HepG2 (cell line): ENCODE measurements around the gene MNAT1. TPM values are rescaled to one million over a fixed set of nuclear protein-coding genes. Genes with fewer than 3 reads are reported as not detected.

ENCODE experiments used
- ARID4A ChIP-seq: sonication (generic); formaldehyde crosslinking; IDR thresholded peaks from 2 replicates; pipeline ENCODE4 v1.5.0; 2020; ENCODE audit warnings: mild to moderate bottlenecking, missing genetic modification reagents, borderline replicate concordance
- DPF2 ChIP-seq: sonication (generic); formaldehyde crosslinking; IDR thresholded peaks from 2 replicates; pipeline ENCODE4 v1.4.0; 2020; ENCODE audit warnings: mild to moderate bottlenecking, low read depth, missing genetic modification reagents, borderline replicate concordance
- GZF1 ChIP-seq: sonication (generic); formaldehyde crosslinking; IDR thresholded peaks from 2 replicates; pipeline ENCODE4 v1.5.1; 2020; ENCODE audit warnings: mild to moderate bottlenecking, missing genetic modification reagents
- PAXIP1 ChIP-seq: sonication (generic); formaldehyde crosslinking; conservative IDR thresholded peaks from 2 replicates; pipeline ENCODE4 v1.4.0; 2020; ENCODE audit warnings: mild to moderate bottlenecking, missing genetic modification reagents, moderate library complexity
- PLRG1 ChIP-seq: fragments of 450-650 bp; conservative IDR thresholded peaks from 2 replicates; pipeline ENCODE4 v1.6.1; 2016
- POLR2AphosphoS5 ChIP-seq: IDR thresholded peaks from 2 replicates; pipeline ENCODE4 v1.6.1; 2012; ENCODE audit warnings: low read depth, low read length
- RBFOX2 ChIP-seq: fragments of 200-400 bp; formaldehyde crosslinking; IDR thresholded peaks from 2 replicates; pipeline ENCODE4 v1.6.1; 2017; ENCODE audit warnings: low read depth, mild to moderate bottlenecking, low read length
- RFX3 ChIP-seq: IDR thresholded peaks from 2 replicates; pipeline ENCODE4 v1.6.1; 2016; ENCODE audit warnings: missing biosample characterization, missing genetic modification reagents
- RXRB ChIP-seq: IDR thresholded peaks from 2 replicates; pipeline ENCODE4 v1.6.1; 2016; ENCODE audit warnings: borderline replicate concordance, missing genetic modification reagents, missing compliant biosample characterization
- SAP130 ChIP-seq: IDR thresholded peaks from 2 replicates; pipeline ENCODE4 v1.6.1; 2016; ENCODE audit warnings: low read depth
- TGIF2 ChIP-seq: IDR thresholded peaks from 2 replicates; pipeline ENCODE4 v1.6.1; 2016; ENCODE audit warnings: control low read depth, missing compliant biosample characterization
- ZBTB7B ChIP-seq: sonication (generic); formaldehyde crosslinking; IDR thresholded peaks from 2 replicates; pipeline ENCODE4 v1.4.0; 2020; ENCODE audit warnings: missing genetic modification reagents
- ZMAT5 ChIP-seq: sonication (generic); formaldehyde crosslinking; IDR thresholded peaks from 2 replicates; pipeline ENCODE4 v1.5.0; 2020; ENCODE audit warnings: mild to moderate bottlenecking, low read depth, missing genetic modification reagents, borderline replicate concordance
- ZNF558 ChIP-seq: sonication (generic); formaldehyde crosslinking; IDR thresholded peaks from 2 replicates; pipeline ENCODE4 v1.9.0; 2022; ENCODE audit warnings: mild to moderate bottlenecking, missing genetic modification reagents, borderline replicate concordance
- ZNF7 ChIP-seq: IDR thresholded peaks from 2 replicates; pipeline ENCODE4 v1.6.1; 2016; ENCODE audit warnings: missing biosample characterization, missing genetic modification reagents
- ZNF746 ChIP-seq: sonication (generic); formaldehyde crosslinking; IDR thresholded peaks from 2 replicates; pipeline ENCODE4 v1.8.0; 2022; ENCODE audit warnings: mild to moderate bottlenecking, missing genetic modification reagents
- polyA plus RNA-seq, 8 experiments: library from polyadenylated mRNA; depleted of rRNA in 3 of 8; stranded (reverse) in 7 of 8; unstranded in 1 of 8; fragments of >200 nt; fragmentation: Illumina TruSeq in 4 of 8; extraction: Trizol in 4 of 8; gene quantifications; 2 replicates each; pipeline versions ENCODE4 v1.2.1 to v1.2.3, GENCODE V29; 2011 to 2016; ENCODE audit warnings: low read depth in 4 of 8, missing spikeins in 1 of 8, mixed read lengths in 1 of 8; ENCODE audit not compliant: insufficient read depth in 1 of 8
- total RNA-seq, 5 experiments: library from RNA; depleted of rRNA; stranded (reverse); fragments of >200 nt; fragmentation: Illumina TruSeq; extraction: Trizol; gene quantifications; 2 replicates each; pipeline ENCODE4 v1.2.3, GENCODE V29; 2016; ENCODE audit warnings: low read depth in 1 of 5
- TF ChIP-seq, protein P1 (sequence below): sonication (generic); formaldehyde crosslinking; IDR thresholded peaks from 2 replicates; pipeline ENCODE4 v1.5.0; 2020; ENCODE audit warnings: mild to moderate bottlenecking, missing genetic modification reagents, borderline replicate concordance

MNAT1 gene
- total and polyA plus RNA-seq, 2 of the 13 experiments (the other 11 are each of a cell fraction or from before 2014, with no cell fraction given) = 49.2 to 94.8 TPM

- TF ChIP-seq, protein P1, sequence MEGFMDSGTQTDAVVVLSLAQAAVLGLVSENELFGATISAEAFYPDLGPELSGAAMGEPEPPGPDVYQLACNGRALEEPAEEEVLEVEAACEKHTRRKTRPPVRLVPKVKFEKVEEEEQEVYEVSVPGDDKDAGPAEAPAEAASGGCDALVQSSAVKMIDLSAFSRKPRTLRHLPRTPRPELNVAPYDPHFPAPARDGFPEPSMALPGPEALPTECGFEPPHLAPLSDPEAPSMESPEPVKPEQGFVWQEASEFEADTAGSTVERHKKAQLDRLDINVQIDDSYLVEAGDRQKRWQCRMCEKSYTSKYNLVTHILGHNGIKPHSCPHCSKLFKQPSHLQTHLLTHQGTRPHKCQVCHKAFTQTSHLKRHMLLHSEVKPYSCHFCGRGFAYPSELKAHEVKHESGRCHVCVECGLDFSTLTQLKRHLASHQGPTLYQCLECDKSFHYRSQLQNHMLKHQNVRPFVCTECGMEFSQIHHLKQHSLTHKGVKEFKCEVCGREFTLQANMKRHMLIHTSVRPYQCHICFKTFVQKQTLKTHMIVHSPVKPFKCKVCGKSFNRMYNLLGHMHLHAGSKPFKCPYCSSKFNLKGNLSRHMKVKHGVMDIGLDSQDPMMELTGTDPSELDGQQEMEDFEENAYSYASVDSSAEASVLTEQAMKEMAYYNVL (CRISPR knock-in tag) = peak; percentile 14; the same call in 1 of the 2 replicates
- peak; percentile 84 for TF ChIP-seq RBFOX2
- peak; percentile 63; the same call in 1 of the 2 replicates for TF ChIP-seq RFX3
- peak; percentile 73 for TF ChIP-seq RXRB
- TF ChIP-seq ZNF7 (CRISPR knock-in tag) = no peak
- TF ChIP-seq POLR2AphosphoS5 = peak; percentile 93
- TF ChIP-seq ZBTB7B (CRISPR knock-in tag) = peak; percentile 17; the same call in 1 of the 2 replicates
- peak; percentile 85 for TF ChIP-seq TGIF2
- TF ChIP-seq GZF1 (CRISPR knock-in tag) = 0 out of 2 replicates have a peak, but pooled peaks have one; percentile 74
- peak; percentile 58; the same call in 1 of the 2 replicates for TF ChIP-seq ZNF558 (CRISPR knock-in tag)
- TF ChIP-seq ARID4A (CRISPR knock-in tag) = peak; percentile 98
- TF ChIP-seq ZMAT5 (CRISPR knock-in tag) = no peak
- no peak for TF ChIP-seq DPF2 (CRISPR knock-in tag)
- TF ChIP-seq ZNF746 (CRISPR knock-in tag) = no peak
- peak; percentile 98 for TF ChIP-seq SAP130 (CRISPR knock-in tag)
- no peak for TF ChIP-seq PLRG1
- TF ChIP-seq PAXIP1 (CRISPR knock-in tag) = peak; percentile 38; the same call in 1 of the 2 replicates
Observed at GRCh38 chr14:60980811-60981632, 246.5 kb downstream of the MNAT1 start, which contains the start of the genes SLC38A6 and TRMT5 (continued).
